Tibial nerve (tissue), 4 donors: ENCODE results near the gene RARG. TPM values are rescaled to one million over a fixed set of nuclear protein-coding genes. Genes with fewer than 3 reads are reported as not detected.
"Not testable (repeated sequence)": the region's sequence is repeated elsewhere in the genome, so short reads cannot be mapped to it uniquely, and the experiment has no call there.

ENCODE experiments used
- DNase-seq, 2 donors: peaks; one replicate each; pipeline ENCODE4 v3.0.0-alpha.2; 2019; ENCODE audit warnings: low spot score in 2 of 2
- H3K27ac ChIP-seq, 4 donors: fragments of 200-600 bp; sonication (generic) in 3 of 4; one replicate each; pipeline ENCODE4 v1.5.1; 2017 to 2019; ENCODE audit warnings: mild to moderate bottlenecking in 1 of 4
- H3K27me3 ChIP-seq, 2 donors: fragments of 200-600 bp; sonication (generic) in 1 of 2; one replicate each; pipeline versions ENCODE4 v1.5.1 to v1.6.0; 2017 to 2019
- H3K36me3 ChIP-seq, 3 donors: fragments of 200-600 bp; sonication (generic); one replicate each; pipeline ENCODE4 v1.5.1; 2018 to 2019
- H3K4me1 ChIP-seq, 4 donors: fragments of 200-600 bp; sonication (generic) in 3 of 4; one replicate each; pipeline ENCODE4 v1.5.1; 2017 to 2019
- H3K4me3 ChIP-seq, 4 donors: fragments of 200-600 bp; sonication (generic) in 3 of 4; one replicate each; pipeline ENCODE4 v1.5.1; 2017 to 2019; ENCODE audit warnings: mild to moderate bottlenecking in 1 of 4, moderate library complexity in 1 of 4
- H3K9me3 ChIP-seq, 4 donors: fragments of 200-600 bp; sonication (generic) in 3 of 4; one replicate each; pipeline ENCODE4 v1.5.1; 2017 to 2019
- EP300 ChIP-seq, 2 donors: sonication (generic); formaldehyde crosslinking; IDR thresholded peaks; one replicate each; pipeline ENCODE4 v1.6.1; 2017; ENCODE audit warnings: antibody characterized with exemption in 2 of 2, mild to moderate bottlenecking in 1 of 2
- POLR2A ChIP-seq, 2 donors: fragments of 450-650 bp; IDR thresholded peaks; one replicate each; pipeline ENCODE4 v1.6.1; 2017; ENCODE audit warnings: antibody characterized with exemption in 2 of 2, mild to moderate bottlenecking in 2 of 2, moderate library complexity in 2 of 2
- WGBS, 2 donors: methylation state at CpG; one replicate each; pipeline ENCODE4 v1.1.5; 2018; 5-methylcytosine and 5-hydroxymethylcytosine counted together
- total RNA-seq, 4 donors: library from RNA; depleted of rRNA; stranded (reverse); fragments of >200 nt; gene quantifications; one replicate each; pipeline ENCODE4 v1.1.0, GENCODE V29; 2016
- TF ChIP-seq, protein P1 (sequence below), 5 experiments: fragments of 200-600 bp in 3 of 5; fragments of 450-650 bp in 2 of 5; sonication (generic) in 3 of 5; IDR thresholded peaks; one replicate each; pipeline ENCODE4 v1.5.1; 2016 to 2019; ENCODE audit warnings: antibody characterized with exemption in 5 of 5, mild to moderate bottlenecking in 3 of 5, moderate library complexity in 2 of 5

Gene RARG
- total RNA-seq, 4 donors from 2014 or later = 28.0 to 32.3 (median 31.4) TPM

DNA sequence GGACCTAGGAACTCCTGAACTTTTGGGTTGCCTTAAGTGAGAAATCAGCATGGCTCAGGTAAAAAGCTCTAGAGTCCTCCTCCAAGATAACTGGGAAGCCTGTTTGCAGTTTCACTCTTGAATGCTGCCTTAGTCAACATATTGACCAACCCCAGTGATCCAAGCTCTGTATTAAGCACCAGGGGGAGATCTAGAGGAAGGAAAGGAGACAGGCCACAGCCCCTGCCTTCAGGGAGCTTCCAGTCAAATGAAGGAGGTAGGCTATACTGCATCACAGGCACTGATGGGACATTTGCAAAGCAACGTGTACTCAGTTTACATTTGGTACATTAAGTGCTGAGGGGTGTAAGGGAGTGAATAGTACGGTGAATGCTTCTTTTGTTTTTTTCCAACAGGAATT lies 50.1 kb downstream of the RARG start:
- Histone ChIP-seq H3K27ac (peak overlapping the region in 3 of 4 donors; percentile 2 to 95 (median 91)), H3K4me3 (peak overlapping the region in 2 of 4 donors; percentile 76 to 83), H3K4me1 (peaks cover 0 to 60% (median 29%) of the 10 kb centered on the region in 4 donors), H3K27me3 (no peaks in the 10 kb centered on the region), H3K36me3 (peaks cover 0 to 48% (median 9%) of the 10 kb centered on the region in 3 donors), H3K9me3 (no peaks in the 10 kb centered on the region)
- no peak for DNase-seq
- no peak for TF ChIP-seq POLR2A (IDR thresholded peaks at IDR 0.05)
- TF ChIP-seq, protein P1, sequence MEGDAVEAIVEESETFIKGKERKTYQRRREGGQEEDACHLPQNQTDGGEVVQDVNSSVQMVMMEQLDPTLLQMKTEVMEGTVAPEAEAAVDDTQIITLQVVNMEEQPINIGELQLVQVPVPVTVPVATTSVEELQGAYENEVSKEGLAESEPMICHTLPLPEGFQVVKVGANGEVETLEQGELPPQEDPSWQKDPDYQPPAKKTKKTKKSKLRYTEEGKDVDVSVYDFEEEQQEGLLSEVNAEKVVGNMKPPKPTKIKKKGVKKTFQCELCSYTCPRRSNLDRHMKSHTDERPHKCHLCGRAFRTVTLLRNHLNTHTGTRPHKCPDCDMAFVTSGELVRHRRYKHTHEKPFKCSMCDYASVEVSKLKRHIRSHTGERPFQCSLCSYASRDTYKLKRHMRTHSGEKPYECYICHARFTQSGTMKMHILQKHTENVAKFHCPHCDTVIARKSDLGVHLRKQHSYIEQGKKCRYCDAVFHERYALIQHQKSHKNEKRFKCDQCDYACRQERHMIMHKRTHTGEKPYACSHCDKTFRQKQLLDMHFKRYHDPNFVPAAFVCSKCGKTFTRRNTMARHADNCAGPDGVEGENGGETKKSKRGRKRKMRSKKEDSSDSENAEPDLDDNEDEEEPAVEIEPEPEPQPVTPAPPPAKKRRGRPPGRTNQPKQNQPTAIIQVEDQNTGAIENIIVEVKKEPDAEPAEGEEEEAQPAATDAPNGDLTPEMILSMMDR (IDR thresholded peaks at IDR 0.05) = no peak
- 24 to 49% methylated on average over 2 of the region's 2 CpGs for WGBS, 2 donors

DNA sequence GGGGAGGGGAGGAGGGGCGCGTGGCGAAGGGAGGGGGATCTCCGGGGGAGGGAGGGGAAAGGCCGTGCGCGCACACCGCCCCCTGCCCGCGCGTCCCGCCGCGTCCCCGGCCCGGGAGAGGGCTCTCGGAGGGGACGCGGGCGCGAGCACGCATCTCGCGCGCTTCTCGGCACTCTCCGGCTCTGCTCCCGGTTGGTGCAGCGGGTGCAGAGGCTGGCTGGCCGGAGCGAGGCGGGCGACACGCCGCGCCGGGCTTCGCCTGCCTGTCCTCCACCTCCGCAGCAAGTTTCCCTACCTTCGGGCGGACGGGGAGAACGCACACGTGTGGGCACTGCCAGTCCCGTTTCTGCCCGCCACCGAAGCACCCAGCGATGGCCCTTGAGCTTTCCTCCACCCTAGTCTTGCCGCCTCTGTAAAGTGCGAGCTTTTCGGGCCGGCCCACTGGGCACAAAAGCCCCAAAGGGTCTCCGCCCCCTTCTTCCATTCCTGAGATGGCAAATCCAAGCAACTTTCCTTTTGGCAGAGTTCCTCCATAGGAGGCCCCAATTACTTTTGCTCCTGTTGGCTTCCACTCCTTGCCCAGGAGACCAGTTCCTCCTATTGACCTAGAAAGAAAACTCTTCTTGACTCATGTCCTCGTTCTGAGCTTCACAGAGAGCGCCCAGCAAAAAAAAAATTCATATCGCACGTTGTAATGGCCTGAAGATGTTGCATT lies 50.9 kb downstream of the RARG start:
- Histone ChIP-seq H3K4me3 (peak overlapping the region; percentile 41 to 86 (median 80)), H3K36me3 (peaks cover 0 to 40% (median under 1%) of the 10 kb centered on the region in 3 donors), H3K27me3 (no peaks in the 10 kb centered on the region), H3K4me1 (peaks cover 0 to 60% (median 29%) of the 10 kb centered on the region in 4 donors), H3K9me3 (no peaks in the 10 kb centered on the region), H3K27ac (peak overlapping the region; percentile 44 to 95 (median 92))
- 1 to 3% methylated on average over 18 to 38 of the region's 57 CpGs for WGBS, 2 donors
- peak in 1 of 2 donors; percentile 41 for DNase-seq
- TF ChIP-seq, protein P1 (IDR thresholded peaks at IDR 0.05) = no peak
- TF ChIP-seq EP300 (IDR thresholded peaks at IDR 0.05) = no peak

DNA sequence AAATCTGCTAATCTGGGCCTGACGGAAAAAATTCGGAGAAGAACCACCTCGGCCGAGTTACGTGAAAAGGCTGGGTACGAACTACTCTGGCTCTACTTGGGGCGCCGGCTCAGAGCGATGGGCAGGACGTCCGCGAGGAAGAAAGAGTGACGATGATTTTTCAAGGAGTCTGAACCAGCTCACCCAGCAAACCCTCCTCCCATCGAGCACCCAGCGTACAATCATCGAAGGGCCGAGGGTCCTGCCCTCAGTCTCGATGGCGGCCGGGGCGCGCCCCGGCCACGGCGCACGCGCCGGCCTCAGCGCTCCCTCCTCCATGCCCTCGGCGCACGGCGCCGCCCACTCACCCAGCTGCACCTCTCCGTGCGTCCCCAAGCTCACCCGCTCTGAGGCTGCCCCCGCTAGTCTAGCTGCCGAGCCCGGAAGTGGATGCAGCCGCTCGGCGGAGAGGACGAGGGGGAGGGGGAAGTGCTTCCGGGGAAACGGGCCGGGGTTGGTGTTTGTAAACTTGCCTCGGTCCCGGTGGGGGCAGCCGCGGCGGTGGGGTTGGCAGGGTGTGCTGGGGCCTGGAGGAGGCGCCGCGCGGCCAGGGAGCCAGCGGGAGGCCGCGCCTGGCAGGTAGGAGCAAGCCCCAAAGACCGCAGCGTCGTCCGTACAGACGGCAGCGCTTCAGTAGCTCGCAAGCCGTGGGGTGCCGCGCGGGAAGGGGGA lies 51.6 kb downstream of the RARG start, which contains the start of the genes CSAD and ZNF740:
Gene CSAD, minus strand, starts transcription at position 706 of the 711 bp plus-strand sequence. CDS start 7,455 bp downstream, outside the sequence.
Gene ZNF740, plus strand, starts transcription at position 503 of the 711 bp plus-strand sequence. CDS start 1,262 bp downstream, outside the sequence.
- H3K9me3 ChIP-seq = no peaks in the 10 kb centered on the region
- H3K4me1 ChIP-seq = peaks cover 0 to 56% (median 29%) of the 10 kb centered on the region in 4 donors
- H3K36me3 ChIP-seq = peaks cover 0 to 33% (median 0%) of the 10 kb centered on the region in 3 donors
- 0% methylated on average over 33 to 37 of the region's 70 CpGs for WGBS, 2 donors
- peak within 1 kb of the TSS; percentile 41 to 86 (median 80) for H3K4me3 ChIP-seq
- H3K27me3 ChIP-seq = no peaks in the 10 kb centered on the region
- DNase-seq = peak; percentile 90 to 92
- TF ChIP-seq, protein P1 (IDR thresholded peaks at IDR 0.05) = peak in 2 of 5 experiments; percentile 28 to 52
- peak; percentile 61 to 90 for TF ChIP-seq EP300 (IDR thresholded peaks at IDR 0.05)
- peak; percentile 28 to 80 for TF ChIP-seq POLR2A (IDR thresholded peaks at IDR 0.05)
- peak within 1 kb of the TSS; percentile 44 to 95 (median 92) for H3K27ac ChIP-seq

DNA sequence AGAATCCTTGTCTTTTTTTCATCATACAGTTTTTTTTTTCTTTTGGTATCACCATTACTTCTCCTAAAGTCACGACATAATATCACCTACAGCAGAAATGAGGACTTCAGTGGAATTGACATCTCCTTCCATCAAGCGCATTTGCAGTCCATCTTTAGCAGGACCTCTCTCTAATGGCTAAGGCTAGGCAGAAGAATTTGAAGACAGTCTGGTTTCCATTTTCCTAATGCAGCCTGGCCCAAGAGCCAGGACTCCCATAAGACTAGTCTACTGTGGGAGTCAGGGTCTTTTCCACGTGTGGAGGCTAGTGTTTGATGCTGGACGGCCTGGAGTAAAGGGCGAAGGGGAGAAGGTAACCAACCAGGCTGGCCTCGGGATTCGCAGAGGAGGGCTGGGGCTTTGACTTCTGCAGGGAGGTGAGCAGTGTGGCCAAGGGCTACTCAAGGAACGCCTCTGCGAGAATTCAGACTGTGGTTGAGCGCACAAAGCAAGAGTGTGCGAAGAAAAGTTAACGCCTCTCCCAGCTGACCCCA lies 52.3 kb downstream of the RARG start:
- peak overlapping the region; percentile 44 to 95 (median 92) for H3K27ac ChIP-seq
- peaks cover 0 to 50% (median 30%) of the 10 kb centered on the region in 4 donors for H3K4me1 ChIP-seq
- H3K4me3 ChIP-seq = peak overlapping the region; percentile 41 to 86 (median 80)
- TF ChIP-seq POLR2A (IDR thresholded peaks at IDR 0.05) (no peak), EP300 (IDR thresholded peaks at IDR 0.05) (no peak)
- TF ChIP-seq, protein P1 (IDR thresholded peaks at IDR 0.05) = no peak
- DNase-seq = no peak
- 11 to 13% methylated on average over 12 of the region's 12 CpGs for WGBS, 2 donors
- no peaks in the 10 kb centered on the region for H3K27me3 ChIP-seq
- H3K36me3 ChIP-seq = peaks cover 0 to 27% (median 0%) of the 10 kb centered on the region in 3 donors
- H3K9me3 ChIP-seq = no peaks in the 10 kb centered on the region

DNA sequence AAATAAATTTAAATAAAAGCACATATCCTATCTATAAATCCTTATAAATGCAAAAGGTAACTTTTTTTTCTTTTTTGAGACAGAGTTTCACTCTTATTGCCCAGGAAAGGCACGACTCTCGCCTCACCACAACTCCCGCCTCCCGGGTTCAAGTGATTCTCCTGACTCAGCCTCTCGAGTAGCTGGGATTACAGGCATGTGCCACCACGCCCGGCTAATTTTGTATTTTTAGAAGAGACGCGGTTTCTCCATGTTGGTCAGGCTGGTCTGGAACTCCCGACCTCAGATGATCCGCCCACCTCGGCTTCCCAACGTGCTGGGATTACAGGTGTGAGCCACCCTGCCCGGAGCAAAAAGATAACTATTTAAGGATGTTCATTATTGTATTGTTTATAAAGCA lies 53.2 kb downstream of the RARG start:
- Histone ChIP-seq H3K27ac (peak overlapping the region in 1 of 4 donors; percentile 2), H3K4me1 (peaks cover 0 to 44% (median 30%) of the 10 kb centered on the region in 4 donors), H3K36me3 (peaks cover 0 to 17% (median 0%) of the 10 kb centered on the region in 3 donors)
- not testable (repeated sequence) for H3K9me3 ChIP-seq, H3K4me3 ChIP-seq, H3K27me3 ChIP-seq, DNase-seq
- 92 to 93% methylated on average over 14 of the region's 14 CpGs for WGBS, 2 donors

DNA sequence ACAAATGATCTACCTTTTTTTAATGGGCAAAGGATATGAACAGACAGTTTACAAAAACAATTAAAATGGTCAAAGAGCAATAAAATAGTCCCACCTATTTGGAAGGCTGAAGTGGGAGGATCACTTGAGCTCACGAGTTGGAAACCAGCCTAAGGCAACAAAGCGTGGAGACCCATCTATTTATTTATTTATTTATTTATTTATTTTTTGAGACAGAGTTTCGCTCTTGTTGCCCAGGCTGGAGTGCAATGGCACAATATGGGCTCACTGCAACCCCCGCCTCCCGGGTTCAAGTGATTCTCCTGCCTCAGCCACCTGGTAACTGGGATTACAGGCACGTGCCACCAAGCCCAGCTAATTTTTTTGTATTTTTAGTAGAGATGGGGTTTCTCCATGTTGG lies 54.6 kb downstream of the RARG start:
- not testable (repeated sequence) for H3K9me3 ChIP-seq, H3K4me3 ChIP-seq, H3K27me3 ChIP-seq, DNase-seq, H3K27ac ChIP-seq
- Histone ChIP-seq H3K4me1 (peaks cover 0 to 34% (median 19%) of the 10 kb centered on the region in 4 donors), H3K36me3 (peaks cover 0 to 19% (median 0%) of the 10 kb centered on the region in 3 donors)
- WGBS, 2 donors = 87 to 89% methylated on average over 6 of the region's 6 CpGs
